GM12878 (cell line): ENCODE results near the gene GALNT12. TPM values are rescaled to one million over a fixed set of nuclear protein-coding genes. Genes with fewer than 3 reads are reported as not detected.

Experiments
- ATAC-seq: fragments of 200-7000 bp; cut with Tn5 transposase; 3 replicates; pipeline ENCODE4 v1.9.1; 2020; ENCODE audit warnings: mild to moderate bottlenecking, moderate library complexity
- BruUV-seq: library from RNA; stranded (reverse); fragments of 400-500 nt; replicated peaks from 2 replicates; lab custom pipeline; 2021; lab: Mats Ljungman, UMichigan
- CTCF ChIA-PET: fragments of 300-600 bp; sonication (Branson Sonifier 250); formaldehyde crosslinking; extraction: SDS; loops from one replicate; lab custom pipeline; 2021; ENCODE audit warnings: inconsistent platforms; lab: Yijun Ruan, JAX
- POLR2A ChIA-PET: fragments of 350-600 bp; formaldehyde crosslinking; extraction: SDS; loops from one replicate; lab custom pipeline; 2021; ENCODE audit warnings: inconsistent platforms; lab: Charles Lee
- RAD21 ChIA-PET: fragments of 300-600 bp; sonication (Branson Sonifier 250); formaldehyde crosslinking; loops from one replicate; lab custom pipeline; 2023; ENCODE audit warnings: antibody characterized with exemption; ENCODE audit not compliant: unreplicated experiment; lab: Charles Lee
- SMC1A ChIA-PET: fragments of 300-600 bp; sonication (Branson Sonifier 250); formaldehyde crosslinking; loops from one replicate; lab custom pipeline; 2023; ENCODE audit not compliant: unreplicated experiment, uncharacterized antibody; lab: Charles Lee
- DNase-seq: peaks from one replicate; pipeline ENCODE4 v3.0.0-alpha.2; 2011; ENCODE audit warnings: low read depth, low spot score
- FAIRE-seq: peaks from 3 replicates; lab custom pipeline; 2011; peaks lifted over from hg19 to GRCh38; lab: Jason Lieb, UNC
- H2AFZ ChIP-seq: 2 replicates; pipeline ENCODE4 v1.6.0; 2011; ENCODE audit warnings: low read depth, low read length, control low read depth; ENCODE audit not compliant: control insufficient read depth
- H3K27ac ChIP-seq: 2 replicates; pipeline ENCODE4 v1.5.1; 2011; ENCODE audit warnings: control low read depth; ENCODE audit not compliant: control insufficient read depth, insufficient read depth
- H3K27me3 ChIP-seq, 2 experiments: replicated peaks in 1 of 2; 2 replicates each; pipeline versions ENCODE4 v1.6.0 to v1.6.1; 2011; ENCODE audit warnings: low read length in 1 of 2; ENCODE audit not compliant: control insufficient read depth in 2 of 2, insufficient read depth in 2 of 2
- H3K36me3 ChIP-seq, 2 experiments: 2 replicates each; pipeline ENCODE4 v1.5.1; 2011; ENCODE audit warnings: low read length in 1 of 2; ENCODE audit not compliant: control insufficient read depth in 2 of 2, insufficient read depth in 2 of 2
- H3K4me1 ChIP-seq: 2 replicates; pipeline ENCODE4 v1.6.1; 2011; ENCODE audit warnings: mild to moderate bottlenecking, low read length, moderate library complexity, mixed read lengths; ENCODE audit not compliant: control insufficient read depth, insufficient read depth
- H3K4me2 ChIP-seq: 2 replicates; pipeline ENCODE4 v1.6.0; 2011; ENCODE audit warnings: control low read depth; ENCODE audit not compliant: control insufficient read depth, insufficient read depth
- H3K4me3 ChIP-seq: fragments of 200-600 bp; sonication (generic); 2 replicates; pipeline ENCODE4 v1.5.1; 2016
- H3K79me2 ChIP-seq: 2 replicates; pipeline ENCODE4 v1.6.0; 2011; ENCODE audit warnings: low read length; ENCODE audit not compliant: control insufficient read depth, insufficient read depth
- H3K9ac ChIP-seq: 2 replicates; pipeline ENCODE4 v1.8.0; 2011; ENCODE audit warnings: low read length, control low read depth, mixed read lengths; ENCODE audit not compliant: control insufficient read depth, insufficient read depth
- H3K9me3 ChIP-seq: replicated peaks from 3 replicates; pipeline ENCODE4 v1.5.1; 2011; ENCODE audit warnings: mild to moderate bottlenecking, low read length; ENCODE audit not compliant: control insufficient read depth, insufficient read depth
- H4K20me1 ChIP-seq: 2 replicates; pipeline ENCODE4 v1.6.0; 2011; ENCODE audit not compliant: control insufficient read depth, insufficient read depth
- DPF2 ChIP-seq: fragments of 450-650 bp; IDR thresholded peaks from 2 replicates; pipeline ENCODE4 v1.6.1; 2017; ENCODE audit warnings: mild to moderate bottlenecking
- HDAC6 ChIP-seq: fragments of 200-600 bp; sonication (generic); IDR thresholded peaks from one replicate; pipeline ENCODE4 v1.8.0; 2017; ENCODE audit warnings: antibody characterized with exemption; ENCODE audit not compliant: unreplicated experiment
- PAX5 ChIP-seq: IDR thresholded peaks from 2 replicates; pipeline ENCODE4 v1.6.1; 2011; ENCODE audit warnings: low read depth, low read length, borderline replicate concordance
- PAX8 ChIP-seq: fragments of 450-650 bp; IDR thresholded peaks from 2 replicates; pipeline ENCODE4 v1.6.1; 2017; ENCODE audit warnings: mild to moderate bottlenecking, moderate library complexity
- POU2F2 ChIP-seq: IDR thresholded peaks from 3 replicates; pipeline ENCODE4 v1.6.1; 2011; ENCODE audit warnings: low read depth, mild to moderate bottlenecking, low read length, borderline replicate concordance
- RCOR1 ChIP-seq: conservative IDR thresholded peaks from 2 replicates; pipeline ENCODE4 v1.6.1; 2012; ENCODE audit warnings: low read depth, low read length, improper control_type of control experiment
- RUNX3 ChIP-seq: IDR thresholded peaks from 2 replicates; pipeline ENCODE4 v1.6.1; 2012; ENCODE audit warnings: low read length, inconsistent platforms
- STAT3 ChIP-seq: IDR thresholded peaks from 2 replicates; pipeline ENCODE4 v1.6.1; 2011; ENCODE audit warnings: low read depth, low read length, improper control_type of control experiment
- TARDBP ChIP-seq: IDR thresholded peaks from 2 replicates; pipeline ENCODE4 v1.6.1; 2016; ENCODE audit warnings: borderline replicate concordance
- WRNIP1 ChIP-seq: IDR thresholded peaks from 2 replicates; pipeline ENCODE4 v1.6.1; 2011; ENCODE audit warnings: low read depth, low read length, improper control_type of control experiment, borderline replicate concordance
- YBX1 ChIP-seq: fragments of 450-650 bp; IDR thresholded peaks from 2 replicates; pipeline ENCODE4 v1.6.1; 2016; ENCODE audit warnings: antibody characterized with exemption
- WGBS: methylation state at CpG from one replicate; pipeline ENCODE4 v1.1.6; 2016; ENCODE audit warnings: low lambda C conversion rate; ENCODE audit not compliant: insufficient replicate concordance, insufficient coverage; ENCODE audit errors: missing lambda C conversion rate; 5-methylcytosine and 5-hydroxymethylcytosine counted together
- in situ Hi-C: fragments of 300-500 bp; cut with MboI; formaldehyde crosslinking; loops from 9 replicates; pipeline ENCODE4 v1.14.3; 2018; ENCODE audit warnings: mixed read lengths
- intact Hi-C: fragments of 100-400 bp; cut with micrococcal nuclease; formaldehyde crosslinking; loops from one replicate; pipeline ENCODE4 v1.14.2; 2022; ENCODE audit not compliant: unreplicated experiment
- polyA plus RNA-seq, 11 experiments: library from polyadenylated mRNA; depleted of rRNA in 4 of 11; unstranded in 6 of 11; stranded (reverse) in 5 of 11; fragments of >200 nt; fragmentation: Nextera tagmentation in 4 of 11; fragmentation: Illumina TruSeq in 1 of 11; extraction: Ambion mirVana in 4 of 11; extraction: Trizol in 1 of 11; gene quantifications; 1 replicate in 1 of 11; 2 replicates in 10 of 11; pipeline versions ENCODE4 v1.2.1 to v1.2.3, GENCODE V29; 2011 to 2016; ENCODE audit warnings: inconsistent platforms in 2 of 11, missing spikeins in 2 of 11, low read depth in 1 of 11
- total RNA-seq, 4 experiments: library from RNA; depleted of rRNA in 3 of 4; stranded (reverse); fragments of >200 nt in 3 of 4; fragmentation: Illumina TruSeq in 1 of 4; extraction: Trizol in 1 of 4; gene quantifications; 2 replicates each; pipeline versions ENCODE4 v1.2.1 to v1.2.3, GENCODE V29; 2013 to 2021
- TF ChIP-seq, protein P1 (sequence below): fragments of 150-350 bp; IDR thresholded peaks from 2 replicates; pipeline ENCODE4 v1.6.1; 2014; ENCODE audit warnings: mild to moderate bottlenecking, low read depth, low read length
- TF ChIP-seq, protein P2 (sequence below): IDR thresholded peaks from 2 replicates; pipeline ENCODE4 v1.6.1; 2011; ENCODE audit warnings: borderline replicate concordance, low read depth, mild to moderate bottlenecking, moderate library complexity, low read length; ENCODE audit not compliant: insufficient read depth, poor library complexity, severe bottlenecking
- TF ChIP-seq, protein P3 (sequence below): IDR thresholded peaks from 2 replicates; pipeline ENCODE4 v1.6.1; 2011; ENCODE audit warnings: borderline replicate concordance, low read depth, mild to moderate bottlenecking, moderate library complexity, mixed read lengths, low read length; ENCODE audit not compliant: insufficient read depth; ENCODE audit errors: extremely low read length
- TF ChIP-seq, protein P4 (sequence below): fragments of 450-650 bp; IDR thresholded peaks from 2 replicates; pipeline ENCODE4 v1.6.1; 2017; ENCODE audit warnings: mild to moderate bottlenecking, moderate library complexity

GALNT12 gene
- total and polyA plus RNA-seq, 10 of the 15 experiments (the other 5 are each of a cell fraction or from before 2014, with no cell fraction given) = 0.13 to 5.3 (median 3.2) TPM

DNA sequence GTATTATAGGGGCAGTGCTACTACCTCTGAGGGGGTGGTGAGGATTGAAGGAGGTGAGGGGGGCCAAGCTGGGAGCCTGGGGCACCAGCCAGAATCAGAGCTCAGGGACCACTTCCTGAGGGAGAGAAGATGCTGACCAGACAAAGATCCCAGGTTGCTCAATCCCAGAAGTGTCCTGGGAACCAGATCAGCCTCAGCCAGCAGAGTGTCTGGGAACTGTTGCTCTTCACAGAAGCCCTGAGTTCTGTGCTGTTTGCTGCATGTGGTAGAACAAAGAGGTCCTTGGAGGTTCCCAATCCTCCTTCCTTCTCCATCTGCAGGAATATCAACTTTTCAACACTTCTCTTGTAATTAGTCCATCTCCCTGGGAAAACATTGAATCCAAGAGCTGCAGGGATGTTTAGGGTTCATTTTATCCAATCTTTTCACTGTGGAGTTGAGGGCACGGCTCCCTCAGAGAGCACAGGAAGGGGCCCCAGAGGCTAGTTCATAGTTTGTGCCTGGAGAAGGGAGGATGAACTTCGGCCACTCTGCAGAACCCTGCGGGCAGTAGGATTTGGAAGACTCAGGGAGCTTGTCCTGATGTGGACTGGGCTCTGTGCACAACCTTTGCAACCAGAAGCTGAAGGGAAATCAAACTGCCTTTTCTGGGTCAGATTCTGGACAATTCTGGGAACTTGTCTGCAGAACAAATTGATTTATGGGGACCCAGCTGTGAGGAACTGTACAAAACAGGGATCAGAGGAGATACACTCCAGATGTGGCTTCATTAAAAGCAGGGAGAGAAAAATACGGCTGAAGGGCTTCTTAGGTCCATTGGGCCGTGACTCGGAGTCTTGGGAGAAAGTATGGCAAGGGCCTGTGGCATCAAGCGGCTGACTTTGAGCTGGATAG is 57.1 kb downstream of the GALNT12 start:
- WGBS = 61% methylated on average over 7 of the region's 7 CpGs
- H3K36me3 ChIP-seq = no peaks in the 10 kb centered on the region
- intact Hi-C loops (no loop called here), in situ Hi-C loops (no loop called here)
- H3K79me2 ChIP-seq = no peaks in the 10 kb centered on the region
- no peak overlapping the region for H3K27ac ChIP-seq
- no peak overlapping the region for H2AFZ ChIP-seq
- no peaks in the 10 kb centered on the region for H3K4me1 ChIP-seq
- ATAC-seq (no peak), DNase-seq (no peak), FAIRE-seq (no peak)
- H3K4me2 ChIP-seq = no peak overlapping the region
- SMC1A ChIA-PET = no interaction called here
- CTCF ChIA-PET = interaction anchor here (2.0 kb wide), 1 partner anchor 17 kb away, joined by 6 read pairs; no protein-coding TSS in a partner anchor
- no peaks in the 10 kb centered on the region for H4K20me1 ChIP-seq
- POLR2A ChIA-PET = no interaction called here
- RAD21 ChIA-PET = no interaction called here
- BruUV-seq = no TSS peak
- TF ChIP-seq STAT3 (no peak), HDAC6 (no peak), WRNIP1 (no peak), PAX8 (no peak), YBX1 (no peak), RUNX3 (no peak), TARDBP (no peak), RCOR1 (no peak), PAX5 (no peak), DPF2 (no peak), POU2F2 (no peak)
- TF ChIP-seq, protein P1, sequence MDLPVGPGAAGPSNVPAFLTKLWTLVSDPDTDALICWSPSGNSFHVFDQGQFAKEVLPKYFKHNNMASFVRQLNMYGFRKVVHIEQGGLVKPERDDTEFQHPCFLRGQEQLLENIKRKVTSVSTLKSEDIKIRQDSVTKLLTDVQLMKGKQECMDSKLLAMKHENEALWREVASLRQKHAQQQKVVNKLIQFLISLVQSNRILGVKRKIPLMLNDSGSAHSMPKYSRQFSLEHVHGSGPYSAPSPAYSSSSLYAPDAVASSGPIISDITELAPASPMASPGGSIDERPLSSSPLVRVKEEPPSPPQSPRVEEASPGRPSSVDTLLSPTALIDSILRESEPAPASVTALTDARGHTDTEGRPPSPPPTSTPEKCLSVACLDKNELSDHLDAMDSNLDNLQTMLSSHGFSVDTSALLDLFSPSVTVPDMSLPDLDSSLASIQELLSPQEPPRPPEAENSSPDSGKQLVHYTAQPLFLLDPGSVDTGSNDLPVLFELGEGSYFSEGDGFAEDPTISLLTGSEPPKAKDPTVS = no peak
- TF ChIP-seq, protein P2, sequence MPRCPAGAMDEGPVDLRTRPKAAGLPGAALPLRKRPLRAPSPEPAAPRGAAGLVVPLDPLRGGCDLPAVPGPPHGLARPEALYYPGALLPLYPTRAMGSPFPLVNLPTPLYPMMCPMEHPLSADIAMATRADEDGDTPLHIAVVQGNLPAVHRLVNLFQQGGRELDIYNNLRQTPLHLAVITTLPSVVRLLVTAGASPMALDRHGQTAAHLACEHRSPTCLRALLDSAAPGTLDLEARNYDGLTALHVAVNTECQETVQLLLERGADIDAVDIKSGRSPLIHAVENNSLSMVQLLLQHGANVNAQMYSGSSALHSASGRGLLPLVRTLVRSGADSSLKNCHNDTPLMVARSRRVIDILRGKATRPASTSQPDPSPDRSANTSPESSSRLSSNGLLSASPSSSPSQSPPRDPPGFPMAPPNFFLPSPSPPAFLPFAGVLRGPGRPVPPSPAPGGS = no peak
- TF ChIP-seq, protein P3, sequence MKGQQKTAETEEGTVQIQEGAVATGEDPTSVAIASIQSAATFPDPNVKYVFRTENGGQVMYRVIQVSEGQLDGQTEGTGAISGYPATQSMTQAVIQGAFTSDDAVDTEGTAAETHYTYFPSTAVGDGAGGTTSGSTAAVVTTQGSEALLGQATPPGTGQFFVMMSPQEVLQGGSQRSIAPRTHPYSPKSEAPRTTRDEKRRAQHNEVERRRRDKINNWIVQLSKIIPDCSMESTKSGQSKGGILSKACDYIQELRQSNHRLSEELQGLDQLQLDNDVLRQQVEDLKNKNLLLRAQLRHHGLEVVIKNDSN = no peak
- TF ChIP-seq, protein P4, sequence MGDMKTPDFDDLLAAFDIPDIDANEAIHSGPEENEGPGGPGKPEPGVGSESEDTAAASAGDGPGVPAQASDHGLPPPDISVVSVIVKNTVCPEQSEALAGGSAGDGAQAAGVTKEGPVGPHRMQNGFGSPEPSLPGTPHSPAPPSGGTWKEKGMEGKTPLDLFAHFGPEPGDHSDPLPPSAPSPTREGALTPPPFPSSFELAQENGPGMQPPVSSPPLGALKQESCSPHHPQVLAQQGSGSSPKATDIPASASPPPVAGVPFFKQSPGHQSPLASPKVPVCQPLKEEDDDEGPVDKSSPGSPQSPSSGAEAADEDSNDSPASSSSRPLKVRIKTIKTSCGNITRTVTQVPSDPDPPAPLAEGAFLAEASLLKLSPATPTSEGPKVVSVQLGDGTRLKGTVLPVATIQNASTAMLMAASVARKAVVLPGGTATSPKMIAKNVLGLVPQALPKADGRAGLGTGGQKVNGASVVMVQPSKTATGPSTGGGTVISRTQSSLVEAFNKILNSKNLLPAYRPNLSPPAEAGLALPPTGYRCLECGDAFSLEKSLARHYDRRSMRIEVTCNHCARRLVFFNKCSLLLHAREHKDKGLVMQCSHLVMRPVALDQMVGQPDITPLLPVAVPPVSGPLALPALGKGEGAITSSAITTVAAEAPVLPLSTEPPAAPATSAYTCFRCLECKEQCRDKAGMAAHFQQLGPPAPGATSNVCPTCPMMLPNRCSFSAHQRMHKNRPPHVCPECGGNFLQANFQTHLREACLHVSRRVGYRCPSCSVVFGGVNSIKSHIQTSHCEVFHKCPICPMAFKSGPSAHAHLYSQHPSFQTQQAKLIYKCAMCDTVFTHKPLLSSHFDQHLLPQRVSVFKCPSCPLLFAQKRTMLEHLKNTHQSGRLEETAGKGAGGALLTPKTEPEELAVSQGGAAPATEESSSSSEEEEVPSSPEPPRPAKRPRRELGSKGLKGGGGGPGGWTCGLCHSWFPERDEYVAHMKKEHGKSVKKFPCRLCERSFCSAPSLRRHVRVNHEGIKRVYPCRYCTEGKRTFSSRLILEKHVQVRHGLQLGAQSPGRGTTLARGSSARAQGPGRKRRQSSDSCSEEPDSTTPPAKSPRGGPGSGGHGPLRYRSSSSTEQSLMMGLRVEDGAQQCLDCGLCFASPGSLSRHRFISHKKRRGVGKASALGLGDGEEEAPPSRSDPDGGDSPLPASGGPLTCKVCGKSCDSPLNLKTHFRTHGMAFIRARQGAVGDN = no peak
- no peak overlapping the region for H3K4me3 ChIP-seq
- peaks cover 1 to 5% of the 10 kb centered on the region in 2 experiments; a peak in 1 of 4 replicates for H3K27me3 ChIP-seq
- no peaks in the 10 kb centered on the region for H3K9me3 ChIP-seq
- H3K9ac ChIP-seq = no peak overlapping the region
